GM19023 (cell line): ENCODE results near the gene MTCL1.
A peak's percentile ranks its signal among the peaks of the same experiment; 100 is the strongest.

Experiments
- ATAC-seq: cut with Tn5 transposase; IDR thresholded peaks from one replicate; pipeline ENCODE4 v1.9.1; 2021; ENCODE audit warnings: mild to moderate bottlenecking, moderate library complexity; ENCODE audit not compliant: unreplicated experiment

The MTCL1 gene

DNA sequence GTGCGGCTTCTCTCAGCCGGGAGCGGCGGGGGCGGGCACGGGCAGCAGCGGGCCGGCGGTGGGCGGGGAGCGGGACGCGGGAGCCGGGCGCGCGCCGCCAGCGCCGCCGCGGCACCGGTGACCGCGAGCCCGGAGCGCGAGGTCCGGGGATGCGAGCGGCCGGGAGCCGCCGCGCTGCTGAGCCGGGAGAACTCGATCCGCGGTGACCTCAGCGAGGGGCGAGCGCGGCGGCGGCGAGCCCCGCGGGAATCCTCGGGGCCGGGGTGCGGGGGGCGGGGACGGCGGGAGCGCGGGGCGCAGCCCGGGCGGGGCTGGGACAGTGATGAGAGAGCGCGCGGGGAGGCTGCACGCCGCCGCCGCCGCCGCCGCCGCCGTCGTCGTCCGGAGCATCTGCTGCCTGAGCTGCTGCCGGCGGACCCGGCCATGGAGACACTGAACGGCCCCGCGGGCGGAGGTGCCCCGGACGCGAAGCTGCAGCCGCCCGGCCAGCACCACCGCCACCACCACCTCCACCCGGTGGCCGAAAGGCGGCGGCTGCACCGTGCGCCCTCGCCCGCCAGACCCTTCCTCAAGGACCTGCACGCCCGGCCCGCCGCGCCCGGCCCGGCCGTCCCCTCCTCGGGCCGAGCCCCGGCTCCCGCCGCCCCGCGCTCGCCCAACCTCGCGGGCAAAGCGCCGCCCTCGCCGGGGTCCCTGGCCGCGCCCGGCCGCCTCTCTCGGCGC, at the start of gene MTCL1:
Gene MTCL1, plus strand, starts transcription at position 319 of the 723 bp plus-strand sequence. Its CDS starts 105 bp downstream, at position 424.
- ATAC-seq, result peak; percentile 44

DNA sequence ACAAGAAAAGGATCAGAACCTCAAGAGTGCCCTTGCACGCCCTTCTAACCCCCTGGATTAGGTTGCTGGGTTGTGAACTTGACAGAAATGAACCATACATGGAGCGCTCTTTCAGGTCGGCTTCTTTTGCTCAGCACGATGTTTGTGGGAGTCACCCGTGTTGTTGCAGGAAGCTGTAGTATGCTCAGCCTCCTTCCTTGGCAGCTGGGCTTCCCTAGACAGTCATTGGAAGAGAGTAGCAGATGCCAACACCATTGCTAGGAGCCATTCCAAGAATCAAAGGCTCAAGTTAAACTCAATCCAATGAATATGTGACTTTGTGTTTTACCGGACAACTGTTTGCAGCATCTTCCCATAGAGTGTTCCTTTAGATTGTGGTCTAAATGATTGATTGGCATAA, 49.1 kb upstream of the MTCL1 start:
- ATAC-seq, result no peak

DNA sequence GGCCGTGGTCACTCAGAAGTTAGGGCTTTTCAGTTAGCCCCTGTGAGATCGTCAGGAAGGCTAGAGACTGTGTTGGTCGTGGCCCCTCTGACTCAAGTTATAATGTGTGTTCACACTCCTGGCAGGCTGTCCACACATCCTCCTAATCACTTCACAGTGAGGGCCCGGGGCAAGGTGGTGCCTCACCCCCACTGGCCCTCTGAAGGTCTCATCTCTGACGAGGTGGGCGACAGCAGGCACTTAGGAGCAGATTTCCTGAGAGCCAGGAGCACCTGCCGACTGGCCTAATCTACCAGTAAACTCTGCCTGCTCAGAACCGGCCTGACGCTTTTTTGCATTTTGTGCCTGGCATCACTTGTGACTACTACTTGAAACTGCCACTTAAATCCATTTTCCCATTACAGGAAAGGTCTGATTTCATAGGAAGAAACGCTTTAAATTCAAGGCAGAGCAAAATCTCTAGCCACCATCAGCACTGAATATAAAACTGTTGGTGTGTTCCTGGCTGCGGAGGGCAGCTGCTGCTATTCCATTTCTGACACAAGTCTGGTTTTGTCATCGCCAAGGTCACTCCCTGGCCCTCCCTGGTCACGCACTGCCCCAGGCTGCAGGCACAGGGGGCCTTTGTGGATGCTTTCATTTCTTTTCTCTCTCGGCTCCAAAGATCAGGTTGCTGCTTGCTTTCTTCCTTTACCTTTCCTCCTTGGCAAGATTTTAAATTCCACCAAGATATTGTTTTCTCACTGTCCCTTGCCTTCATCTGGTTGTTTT, 48.1 kb upstream of the MTCL1 start:
- no peak for ATAC-seq

DNA sequence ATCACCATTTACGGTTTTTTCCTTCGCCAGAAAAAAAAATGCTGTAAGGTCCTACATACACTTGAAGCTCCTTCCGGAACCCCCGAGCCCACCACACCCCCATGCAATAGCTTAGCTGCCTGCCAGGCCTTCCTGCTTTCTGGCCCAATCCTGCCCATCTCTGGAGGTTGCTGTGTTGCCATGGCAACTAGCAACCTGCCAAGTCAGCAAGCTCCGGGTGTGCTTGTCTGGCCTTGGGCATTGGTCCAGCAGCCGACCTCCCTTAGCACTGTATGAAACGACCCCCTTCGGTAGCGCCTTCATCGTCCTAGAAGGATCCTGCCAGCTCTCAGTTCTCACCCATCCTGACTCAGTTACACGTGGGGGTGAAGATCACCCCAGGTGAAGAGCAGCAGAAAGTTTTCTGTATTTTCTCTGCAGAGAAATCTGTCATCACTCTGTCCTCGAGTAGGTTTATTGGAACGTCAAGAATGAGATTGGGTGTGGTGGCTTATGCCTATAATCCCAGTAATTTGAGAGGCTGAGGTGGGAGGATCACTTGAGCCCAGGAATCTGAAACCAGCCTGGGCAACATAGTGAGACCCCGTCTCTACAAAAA, 47.4 kb upstream of the MTCL1 start:
- no peak for ATAC-seq

DNA sequence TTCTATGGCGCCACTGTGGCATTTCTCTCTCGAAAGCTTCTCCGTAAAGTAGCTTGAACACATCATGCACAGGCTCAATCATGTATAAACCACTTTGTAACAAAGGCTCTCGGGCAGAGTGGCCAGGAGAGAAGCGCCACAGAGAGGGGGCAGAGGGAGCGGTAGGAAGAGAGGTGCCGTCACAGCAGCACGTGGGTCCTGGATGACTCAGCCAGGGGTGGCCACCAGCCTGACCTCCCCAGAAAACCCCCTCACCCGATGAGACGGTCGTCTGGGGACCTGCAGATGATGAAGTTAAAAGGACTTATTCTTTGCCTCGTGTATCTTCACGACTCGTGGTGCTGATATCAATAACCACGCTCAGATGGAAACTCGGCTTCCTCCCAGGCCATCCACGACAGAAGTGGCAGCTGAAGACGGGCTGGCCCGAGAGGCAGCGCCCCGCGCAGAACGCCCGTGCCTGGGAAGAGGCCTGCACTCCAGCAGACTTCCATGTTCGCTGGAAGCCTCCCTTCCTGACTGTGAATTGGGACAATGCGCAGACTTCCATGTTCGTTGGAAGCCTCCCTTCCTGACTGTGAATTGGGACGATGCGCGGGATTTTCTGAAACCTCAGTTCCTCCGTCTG, 46.4 kb upstream of the MTCL1 start:
- no peak for ATAC-seq

DNA sequence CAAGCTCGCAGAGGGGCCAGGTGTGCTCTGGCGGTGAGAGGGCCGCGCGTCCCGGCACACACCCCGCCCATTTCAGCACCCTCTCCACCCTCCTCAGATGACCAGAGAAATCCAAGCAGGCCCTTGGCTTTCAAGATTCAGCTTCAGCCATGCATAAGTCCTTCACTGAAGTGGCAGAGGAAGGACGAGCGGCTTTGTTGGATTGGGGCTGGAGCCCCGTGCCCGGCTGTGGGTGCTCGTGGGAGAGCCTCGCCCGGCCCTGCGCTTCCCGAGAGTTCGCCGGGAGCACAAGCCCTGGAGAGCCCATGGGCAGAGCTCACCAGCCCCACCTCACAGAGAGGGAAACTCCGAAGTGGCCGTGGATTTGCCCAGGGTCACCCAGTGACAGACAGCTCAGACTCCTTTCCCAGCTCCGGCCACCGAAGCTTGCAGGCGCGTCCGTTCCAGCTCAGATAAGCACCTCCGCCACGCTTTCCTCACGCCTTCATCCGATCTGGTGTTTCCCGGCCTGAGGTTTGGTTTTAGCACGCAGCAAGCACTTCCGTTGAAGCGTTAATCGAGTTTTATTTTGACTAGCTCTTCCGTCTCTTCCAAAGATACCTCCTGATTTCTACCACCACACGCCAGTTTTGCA, 45.6 kb upstream of the MTCL1 start:
- ATAC-seq, result no peak

DNA sequence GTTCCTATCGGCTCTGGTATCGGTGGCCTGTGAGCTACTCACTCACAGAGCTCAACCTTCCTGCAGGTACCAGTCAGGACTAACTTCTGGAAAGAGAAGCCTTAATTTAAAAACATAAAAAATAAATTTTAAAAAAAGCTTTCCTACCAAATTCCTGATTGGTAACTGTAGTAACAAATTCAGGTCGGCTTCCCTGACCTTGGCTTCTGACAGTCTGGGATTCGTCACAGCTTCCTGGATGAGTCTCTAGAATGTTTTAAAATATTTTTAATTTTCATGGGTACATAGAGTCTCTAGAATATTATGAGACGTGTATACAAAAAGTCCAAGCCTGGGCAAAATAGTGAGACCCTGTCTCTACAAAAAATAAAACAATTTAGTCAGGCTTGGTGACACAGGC, 45.0 kb upstream of the MTCL1 start:
- ATAC-seq, result no peak

DNA sequence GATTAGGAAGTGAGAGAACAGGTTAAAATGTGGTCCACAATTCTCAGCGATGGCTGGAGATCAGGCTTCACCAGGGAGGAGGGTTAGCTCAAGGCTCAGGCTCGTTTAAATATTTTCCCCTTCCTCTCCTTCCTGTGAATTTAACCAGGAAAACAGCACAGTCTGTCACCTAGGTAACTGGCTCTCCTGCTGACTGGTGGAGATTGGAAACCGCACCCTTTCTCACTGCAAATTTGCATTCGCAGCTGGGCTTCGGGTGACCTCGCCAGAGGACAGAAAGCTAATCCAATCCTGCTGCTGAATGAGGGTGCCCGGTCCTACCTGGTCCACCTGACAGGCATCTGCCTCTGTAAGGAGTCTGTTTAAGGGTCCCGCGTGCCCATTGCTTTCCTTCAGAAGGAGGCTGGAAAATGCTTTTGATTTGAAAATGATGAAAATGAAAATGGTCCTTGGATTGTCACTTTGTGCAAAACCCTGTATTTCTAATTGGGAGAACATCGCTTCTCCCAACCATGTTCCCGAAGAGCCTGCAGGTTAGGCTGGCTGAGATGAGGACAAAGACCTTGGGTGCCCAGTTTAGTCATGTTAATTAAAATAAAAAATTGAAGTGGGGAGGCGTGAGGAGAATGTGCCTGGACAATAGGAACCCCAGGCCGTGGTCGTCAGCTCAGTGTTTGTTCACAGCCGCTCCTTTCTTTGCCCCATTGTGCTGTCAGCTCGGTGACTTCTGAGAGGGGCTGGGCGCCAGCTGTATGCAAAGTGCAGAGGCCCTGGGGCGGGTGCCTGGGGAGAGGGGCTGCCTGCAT, 43.4 kb upstream of the MTCL1 start:
- no peak for ATAC-seq

DNA sequence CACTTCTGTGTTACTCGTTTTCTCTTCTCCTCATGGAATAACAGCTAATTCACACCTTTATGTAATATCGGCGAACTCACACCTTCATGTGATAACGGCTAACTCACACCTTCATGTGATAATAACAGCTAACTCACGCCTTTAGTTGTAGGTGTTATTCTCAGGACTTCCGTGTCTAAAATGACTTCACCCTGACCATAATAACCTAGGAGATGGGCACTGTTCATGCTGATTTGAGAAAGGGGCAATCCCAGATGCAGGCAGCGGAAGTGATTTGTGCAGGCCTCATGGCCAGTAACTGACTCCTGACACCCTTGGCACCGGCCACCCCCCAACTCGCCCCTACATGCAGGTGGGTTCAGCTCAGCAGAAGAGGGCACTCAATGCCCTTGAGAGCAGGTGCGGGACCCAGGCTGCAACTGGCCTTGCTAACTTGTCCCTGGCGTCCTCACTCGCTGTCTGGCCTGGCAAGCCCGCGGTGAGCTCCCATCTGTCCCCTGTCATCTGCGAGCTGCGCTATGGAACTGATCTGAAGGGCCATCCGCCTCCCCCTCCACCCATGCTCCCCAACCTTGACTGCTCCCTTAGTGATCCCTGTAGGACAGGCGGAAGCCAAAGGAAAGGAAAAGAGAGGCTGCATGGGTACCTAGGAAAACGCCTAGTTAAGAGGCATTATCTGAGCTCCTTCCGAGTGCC, 42.6 kb upstream of the MTCL1 start:
- no peak for ATAC-seq

DNA sequence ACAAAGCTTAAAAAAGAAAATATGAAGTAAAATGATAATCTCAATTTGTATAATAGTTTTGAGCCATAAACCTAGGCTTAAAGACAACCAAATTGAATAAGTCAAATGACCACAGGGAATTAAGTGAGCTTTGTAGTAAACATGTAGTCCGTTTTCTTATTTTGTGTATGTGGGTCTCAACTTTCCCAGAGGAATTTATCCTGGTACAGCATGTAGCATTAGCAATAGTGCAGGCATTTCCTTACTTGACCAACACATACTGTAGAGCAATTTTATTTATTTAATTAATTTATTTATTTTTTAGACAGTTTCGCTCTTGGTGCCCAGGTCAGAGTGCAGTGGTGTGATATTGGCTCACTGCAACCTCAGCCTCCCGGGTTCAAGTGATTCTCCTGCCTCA, 37.5 kb upstream of the MTCL1 start:
- no peak for ATAC-seq

DNA sequence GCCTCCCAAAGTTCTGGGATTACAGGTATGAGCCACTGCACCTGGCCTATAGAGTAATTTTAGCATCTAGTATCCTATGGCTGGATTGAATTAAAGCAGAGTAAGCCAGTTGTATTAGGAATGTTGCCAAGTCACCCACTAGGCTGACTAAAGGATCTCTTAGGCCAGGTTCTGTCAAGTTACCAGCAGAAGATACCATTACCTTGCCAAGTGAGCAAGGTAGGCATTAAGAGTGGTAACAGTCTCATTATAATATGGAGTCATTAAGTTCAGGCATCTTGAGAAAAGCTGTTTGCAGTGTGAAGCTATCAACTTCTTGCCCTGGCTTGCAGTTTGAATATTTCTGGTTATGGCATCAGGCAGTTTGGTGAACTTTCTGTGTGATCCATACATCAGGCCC, 37.0 kb upstream of the MTCL1 start:
- no peak for ATAC-seq

DNA sequence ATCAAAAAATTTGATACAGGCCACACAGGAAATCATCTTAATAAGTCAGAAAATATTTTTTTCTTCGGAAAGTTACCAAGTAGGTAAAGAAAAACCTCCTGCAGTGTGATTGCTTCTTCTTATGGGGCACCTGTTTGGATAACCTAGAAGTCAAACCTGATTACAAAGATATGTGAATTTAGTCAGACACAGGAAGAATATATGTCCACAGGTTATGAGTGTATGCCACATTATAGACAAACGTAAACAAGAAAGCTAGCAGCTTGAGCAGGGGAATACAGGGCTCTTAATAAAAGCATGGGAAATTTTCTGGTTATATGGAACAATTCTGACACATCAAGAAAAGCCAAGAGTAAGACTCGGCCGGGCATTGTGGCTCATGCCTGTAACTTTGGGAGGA, 35.8 kb upstream of the MTCL1 start:
- no peak for ATAC-seq

DNA sequence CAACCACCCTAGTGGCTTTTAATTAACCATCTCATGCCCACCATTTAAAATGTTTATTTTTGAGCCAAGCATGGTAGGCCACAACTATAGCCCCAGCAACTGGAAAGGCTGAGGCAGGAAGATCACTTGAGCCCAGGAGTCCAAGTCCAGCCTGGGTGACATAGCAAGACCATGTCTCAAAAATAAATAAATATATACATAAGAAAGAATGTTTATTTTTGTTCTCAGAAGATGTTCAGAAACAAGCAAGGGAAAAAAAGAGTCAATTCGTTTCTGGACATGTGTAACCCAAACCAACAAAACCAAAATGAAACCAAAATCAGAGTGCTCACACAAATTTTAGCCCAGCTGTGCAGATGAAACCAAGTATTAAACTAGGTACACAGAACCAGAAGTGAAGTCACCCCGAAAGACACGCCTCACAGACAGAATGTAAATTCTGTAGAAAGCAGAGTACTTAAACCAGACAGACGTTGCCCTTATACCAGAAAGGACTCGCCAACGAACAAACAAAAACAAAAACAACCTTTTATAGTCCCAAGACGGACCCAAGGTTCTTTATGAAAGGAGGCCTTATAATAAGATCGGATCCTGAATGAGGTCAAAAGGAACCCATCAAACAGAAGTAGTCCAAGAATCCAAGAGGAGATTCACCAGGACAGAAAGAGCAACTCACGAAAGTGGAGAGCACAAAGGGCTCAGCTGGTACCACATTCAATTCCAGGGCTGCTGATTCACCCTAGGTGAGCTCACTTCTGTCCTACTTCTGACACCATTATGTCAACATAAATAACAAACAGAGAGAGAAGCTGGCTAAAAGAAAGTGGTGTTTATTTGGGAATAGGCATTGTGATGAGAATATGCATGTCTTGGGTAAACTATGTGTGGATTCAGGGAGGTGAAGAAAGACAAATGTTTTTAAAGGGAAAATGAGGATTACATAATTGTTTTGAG, 31.8 kb upstream of the MTCL1 start:
- ATAC-seq, result peak; percentile 92

DNA sequence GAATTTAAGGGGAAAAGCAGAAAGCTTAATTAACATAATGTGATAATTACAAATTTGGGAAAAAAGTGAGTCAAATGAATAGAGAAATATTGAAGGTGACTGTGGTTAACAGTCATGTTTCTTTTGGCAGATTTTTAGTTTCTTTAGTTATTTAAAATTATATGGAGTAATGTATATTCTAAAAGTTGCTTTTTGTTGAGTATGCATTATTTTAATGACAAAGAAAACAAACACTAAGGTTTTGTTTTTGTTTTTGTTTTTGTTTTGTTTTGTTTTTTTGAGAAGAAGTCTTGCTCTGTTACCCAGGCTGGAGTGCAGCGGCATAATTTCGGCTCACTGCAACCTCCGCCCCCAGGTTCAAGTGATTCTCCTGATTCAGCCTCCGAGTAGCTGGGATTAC, 30.3 kb upstream of the MTCL1 start:
- no peak for ATAC-seq

DNA sequence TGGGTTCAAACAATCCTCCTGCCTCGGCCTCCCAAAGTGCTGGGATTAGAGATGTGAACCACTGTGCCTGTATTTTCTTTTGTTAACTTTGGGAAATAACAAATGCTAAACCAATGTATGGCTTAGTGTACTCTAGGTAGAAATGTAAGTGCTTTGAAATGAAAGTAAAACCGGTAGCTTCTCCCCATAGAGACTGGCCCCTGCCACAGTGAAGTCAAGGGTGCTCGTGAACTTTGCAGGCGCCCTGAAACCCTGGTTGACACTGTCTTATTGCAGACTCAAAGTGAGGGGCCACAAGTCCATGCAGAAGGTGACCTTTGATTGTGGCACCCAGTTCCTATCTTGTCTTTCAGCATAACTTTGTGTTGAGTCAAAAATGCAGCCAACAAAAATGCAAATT, 24.2 kb upstream of the MTCL1 start:
- no peak for ATAC-seq

DNA sequence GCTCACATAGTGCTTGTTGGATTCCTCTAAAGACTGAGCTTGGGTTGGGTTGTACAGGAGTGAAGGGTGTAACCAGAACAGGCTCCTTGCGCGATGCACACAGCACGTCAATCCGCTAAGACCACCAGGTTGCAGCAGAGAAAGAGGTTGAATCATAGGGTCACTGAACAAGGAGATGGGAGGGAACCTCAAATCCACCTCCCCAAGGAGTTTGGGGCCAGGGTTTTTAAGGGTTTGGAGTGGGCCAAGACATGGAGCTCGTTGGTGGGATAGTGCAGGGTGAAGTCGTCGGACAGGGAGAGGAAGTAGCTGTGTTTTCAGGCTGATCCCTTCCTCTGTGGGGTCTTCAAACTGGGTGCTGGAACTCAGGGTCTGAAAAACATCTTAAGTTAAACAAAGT, 20.8 kb upstream of the MTCL1 start:
- ATAC-seq, result no peak

DNA sequence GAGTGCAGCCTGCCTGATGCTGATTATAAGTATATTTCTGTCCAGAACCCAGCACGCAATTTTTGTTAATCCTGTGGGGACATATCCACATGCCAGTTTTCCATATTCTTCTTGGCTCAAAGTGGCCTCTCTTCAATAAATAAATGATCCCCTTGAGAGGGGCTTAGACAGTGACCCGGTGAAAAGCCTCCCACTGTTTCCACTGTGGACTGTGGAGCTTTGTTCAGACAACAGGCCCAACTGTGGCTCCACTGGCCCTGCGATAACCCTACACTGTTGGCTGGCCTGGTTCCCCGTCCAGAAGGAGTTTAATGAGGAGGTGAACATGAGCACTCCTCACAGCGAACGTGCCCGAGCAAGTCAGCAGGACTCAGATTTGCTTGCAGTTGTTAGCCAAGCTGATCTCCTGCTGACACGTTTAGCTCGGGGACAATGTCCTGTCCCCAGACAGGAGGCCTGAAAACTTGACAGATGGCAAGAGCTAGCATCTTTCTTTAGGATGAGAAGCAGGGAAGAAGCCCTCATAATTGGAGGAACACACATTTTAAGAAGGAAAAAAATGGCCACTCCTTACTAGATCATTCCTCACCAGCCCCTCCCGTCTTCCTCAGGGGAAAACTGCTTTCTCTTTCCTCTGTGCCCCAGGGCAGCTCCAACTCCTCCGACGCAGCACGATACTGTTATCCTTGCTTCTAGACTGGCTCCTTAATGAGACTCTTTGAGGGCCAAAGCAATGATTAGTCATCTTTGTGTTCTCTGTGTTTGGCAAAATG, 20.0 kb upstream of the MTCL1 start:
- no peak for ATAC-seq

DNA sequence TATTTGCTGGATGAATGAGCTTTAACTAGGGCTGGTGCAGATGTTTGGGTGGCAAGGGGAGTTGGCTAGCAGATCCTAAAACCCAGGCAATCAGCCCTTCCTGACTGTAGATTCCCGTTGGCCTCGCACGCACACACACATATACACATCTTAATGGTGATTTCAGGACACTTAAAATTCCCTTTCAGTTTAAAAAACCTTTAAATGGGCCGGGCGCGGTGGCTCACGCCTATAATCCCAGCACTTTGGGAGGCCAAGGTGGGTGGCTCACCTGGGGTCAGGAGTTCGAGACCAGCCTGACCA, 19.5 kb upstream of the MTCL1 start:
- ATAC-seq, result no peak
